ENCODE measurements around the gene GRAP. TPM values are rescaled to one million over a fixed set of nuclear protein-coding genes. Genes with fewer than 3 reads are reported as not detected.
"Not testable (repeated sequence)": the region's sequence is repeated elsewhere in the genome, so short reads cannot be mapped to it uniquely, and the experiment has no call there.

Gene GRAP
- under 0.01 TPM in 1 of 2 replicates, not detected in the other for total RNA-seq

- DNase-seq (ENCODE audit: low read depth); H3K4me3 ChIP-seq (ENCODE audit: low read depth, low read length): not testable (repeated sequence)
Observed at GRCh38 chr17:19046782-19047375, at the start of gene GRAP. Gene GRAP (minus strand): TSS chr17:19046957. CDS start chr17:19046926, 31 bp downstream.

- DNase-seq (ENCODE audit: low read depth); H3K4me3 ChIP-seq (ENCODE audit: low read depth, low read length): not testable (repeated sequence)
Observed at GRCh38 chr17:19093684-19094438, 47.1 kb upstream of the GRAP start.

- not testable (repeated sequence) for DNase-seq (ENCODE audit: low read depth); H3K4me3 ChIP-seq (ENCODE audit: low read depth, low read length)
Observed at GRCh38 chr17:19092737-19093683, 46.3 kb upstream of the GRAP start.

- DNase-seq (ENCODE audit: low read depth); H3K4me3 ChIP-seq (ENCODE audit: low read depth, low read length): not testable (repeated sequence)
Observed at GRCh38 chr17:19090058-19090772, 43.5 kb upstream of the GRAP start.

GRCh38 chr17:19088804-19089685 lies 42.3 kb upstream of the GRAP start:
- not testable (repeated sequence) for H3K4me3 ChIP-seq (ENCODE audit: low read depth, low read length); DNase-seq (ENCODE audit: low read depth)

- DNase-seq (ENCODE audit: low read depth): not testable (repeated sequence)
Observed at GRCh38 chr17:19077386-19077785, 30.6 kb upstream of the GRAP start.

GRCh38 chr17:19076398-19077192 lies 29.8 kb upstream of the GRAP start:
- not testable (repeated sequence) for H3K4me3 ChIP-seq (ENCODE audit: low read depth, low read length); DNase-seq (ENCODE audit: low read depth)

More at GRCh38 chr17:19077386-19077785, 30.6 kb upstream of the GRAP start:
- not testable (repeated sequence) for H3K4me3 ChIP-seq (ENCODE audit: low read depth, low read length)

- not testable (repeated sequence) for H3K4me3 ChIP-seq (ENCODE audit: low read depth, low read length); DNase-seq (ENCODE audit: low read depth)
Observed at GRCh38 chr17:19070318-19071168, 23.8 kb upstream of the GRAP start.

GRCh38 chr17:19064378-19064777 lies 17.6 kb upstream of the GRAP start:
- peak; percentile 0 for DNase-seq (ENCODE audit: low read depth)
- H3K4me3 ChIP-seq (ENCODE audit: low read depth, low read length): not testable (repeated sequence)

- DNase-seq (ENCODE audit: low read depth); H3K4me3 ChIP-seq (ENCODE audit: low read depth, low read length): not testable (repeated sequence)
Observed at GRCh38 chr17:19063326-19063956, 16.7 kb upstream of the GRAP start.

- H3K4me3 ChIP-seq (ENCODE audit: low read depth, low read length); DNase-seq (ENCODE audit: low read depth): not testable (repeated sequence)
Observed at GRCh38 chr17:19062718-19063325, 16.1 kb upstream of the GRAP start.

GRCh38 chr17:19062009-19062717 lies 15.4 kb upstream of the GRAP start:
- not testable (repeated sequence) for DNase-seq (ENCODE audit: low read depth); H3K4me3 ChIP-seq (ENCODE audit: low read depth, low read length)

- DNase-seq (ENCODE audit: low read depth); H3K4me3 ChIP-seq (ENCODE audit: low read depth, low read length): not testable (repeated sequence)
Observed at GRCh38 chr17:19055447-19055846, 8.7 kb upstream of the GRAP start.

GRCh38 chr17:19048826-19049225 lies 2.1 kb upstream of the GRAP start:
- DNase-seq (ENCODE audit: low read depth); H3K4me3 ChIP-seq (ENCODE audit: low read depth, low read length): not testable (repeated sequence)

GRCh38 chr17:19047510-19047909 lies 753 bp upstream of the GRAP start:
- not testable (repeated sequence) for DNase-seq (ENCODE audit: low read depth)

More at GRCh38 chr17:19047510-19047909, 753 bp upstream of the GRAP start:
- H3K4me3 ChIP-seq (ENCODE audit: low read depth, low read length): not testable (repeated sequence)

Data from fibroblast of villous mesenchyme (primary cell).